ENCODE data around the gene POLR3GL. TPM values are rescaled to one million over a fixed set of nuclear protein-coding genes. Genes with fewer than 3 reads are reported as not detected.

The POLR3GL gene
- polyA plus RNA-seq, 1 donor = 29.6 TPM

- peaks cover 31% of the 10 kb centered on the region for H3K4me1 ChIP-seq (ENCODE audit: control insufficient read depth, insufficient read depth, low read length)
- no peak overlapping the region for H3K27ac ChIP-seq (ENCODE audit: low read length)
- H3K9me3 ChIP-seq (ENCODE audit: control insufficient read depth, low read depth, low read length) = no peaks in the 10 kb centered on the region
- no peaks in the 10 kb centered on the region for H3K36me3 ChIP-seq (ENCODE audit: control insufficient read depth, insufficient read depth, low read length)
- WGBS (ENCODE audit: insufficient coverage, low lambda C conversion rate) = no CpG with 5 or more reads among the region's 6 CpGs
- H3K4me3 ChIP-seq (ENCODE audit: low read length) = no peak overlapping the region
- no peak for DNase-seq
- H3K27me3 ChIP-seq (ENCODE audit: control insufficient read depth, insufficient read depth, low read length) = no peaks in the 10 kb centered on the region
Measured at GRCh38 chr1:145982010-145982723, 17.7 kb downstream of the POLR3GL start.

GRCh38 chr1:145983206-145983675, 18.8 kb downstream of the POLR3GL start:
- H3K36me3 ChIP-seq (ENCODE audit: control insufficient read depth, insufficient read depth, low read length) = no peaks in the 10 kb centered on the region
- DNase-seq = no peak
- H3K4me1 ChIP-seq (ENCODE audit: control insufficient read depth, insufficient read depth, low read length) = peaks cover 23% of the 10 kb centered on the region
- H3K27ac ChIP-seq (ENCODE audit: low read length) = no peak overlapping the region
- WGBS (ENCODE audit: insufficient coverage, low lambda C conversion rate) = no CpG with 5 or more reads among the region's 1 CpG
- no peaks in the 10 kb centered on the region for H3K9me3 ChIP-seq (ENCODE audit: control insufficient read depth, low read depth, low read length)
- H3K4me3 ChIP-seq (ENCODE audit: low read length) = no peak overlapping the region
- H3K27me3 ChIP-seq (ENCODE audit: control insufficient read depth, insufficient read depth, low read length) = no peaks in the 10 kb centered on the region

- Histone ChIP-seq H3K27ac (ENCODE audit: low read length) (no peak overlapping the region), H3K4me3 (ENCODE audit: low read length) (no peak overlapping the region), H3K9me3 (ENCODE audit: control insufficient read depth, low read depth, low read length) (no peaks in the 10 kb centered on the region), H3K36me3 (ENCODE audit: control insufficient read depth, insufficient read depth, low read length) (no peaks in the 10 kb centered on the region), H3K4me1 (ENCODE audit: control insufficient read depth, insufficient read depth, low read length) (peaks cover 14% of the 10 kb centered on the region), H3K27me3 (ENCODE audit: control insufficient read depth, insufficient read depth, low read length) (no peaks in the 10 kb centered on the region)
- 100% methylated on average over 2 of the region's 12 CpGs for WGBS (ENCODE audit: insufficient coverage, low lambda C conversion rate)
- no peak for DNase-seq
Measured at GRCh38 chr1:145983960-145984830, 19.7 kb downstream of the POLR3GL start.

GRCh38 chr1:145985129-145985501, 20.6 kb downstream of the POLR3GL start:
- no peak for DNase-seq
- H3K4me1 ChIP-seq (ENCODE audit: control insufficient read depth, insufficient read depth, low read length) = peaks cover 6% of the 10 kb centered on the region

GRCh38 chr1:145985502-145986439, 21.3 kb downstream of the POLR3GL start:
- Histone ChIP-seq H3K4me3 (ENCODE audit: low read length) (no peak overlapping the region), H3K4me1 (ENCODE audit: control insufficient read depth, insufficient read depth, low read length) (peaks cover under 1% of the 10 kb centered on the region), H3K27ac (ENCODE audit: low read length) (peak overlapping the region; percentile 23), H3K36me3 (ENCODE audit: control insufficient read depth, insufficient read depth, low read length) (no peaks in the 10 kb centered on the region), H3K27me3 (ENCODE audit: control insufficient read depth, insufficient read depth, low read length) (no peaks in the 10 kb centered on the region), H3K9me3 (ENCODE audit: control insufficient read depth, low read depth, low read length) (no peaks in the 10 kb centered on the region)
- no peak for DNase-seq
- 67% methylated on average over 1 of the region's 15 CpGs for WGBS (ENCODE audit: insufficient coverage, low lambda C conversion rate)

More at GRCh38 chr1:145985129-145985501, 20.6 kb downstream of the POLR3GL start:
- no peaks in the 10 kb centered on the region for H3K9me3 ChIP-seq (ENCODE audit: control insufficient read depth, low read depth, low read length)
- no peaks in the 10 kb centered on the region for H3K36me3 ChIP-seq (ENCODE audit: control insufficient read depth, insufficient read depth, low read length)
- WGBS (ENCODE audit: insufficient coverage, low lambda C conversion rate) = no CpG with 5 or more reads among the region's 2 CpGs
- H3K4me3 ChIP-seq (ENCODE audit: low read length) = no peak overlapping the region
- no peaks in the 10 kb centered on the region for H3K27me3 ChIP-seq (ENCODE audit: control insufficient read depth, insufficient read depth, low read length)
- no peak overlapping the region for H3K27ac ChIP-seq (ENCODE audit: low read length)

- no peak for DNase-seq
- Histone ChIP-seq H3K4me3 (ENCODE audit: low read length) (no peak overlapping the region), H3K9me3 (ENCODE audit: control insufficient read depth, low read depth, low read length) (no peaks in the 10 kb centered on the region), H3K27me3 (ENCODE audit: control insufficient read depth, insufficient read depth, low read length) (no peaks in the 10 kb centered on the region), H3K36me3 (ENCODE audit: control insufficient read depth, insufficient read depth, low read length) (no peaks in the 10 kb centered on the region), H3K4me1 (ENCODE audit: control insufficient read depth, insufficient read depth, low read length) (no peaks in the 10 kb centered on the region), H3K27ac (ENCODE audit: low read length) (no peak overlapping the region)
- WGBS (ENCODE audit: insufficient coverage, low lambda C conversion rate) = 100% methylated on average over 1 of the region's 6 CpGs
Measured at GRCh38 chr1:145986551-145986950, 22.1 kb downstream of the POLR3GL start.

GRCh38 chr1:145987926-145988325, 23.4 kb downstream of the POLR3GL start:
- Histone ChIP-seq H3K27ac (ENCODE audit: low read length) (no peak overlapping the region), H3K4me3 (ENCODE audit: low read length) (no peak overlapping the region), H3K4me1 (ENCODE audit: control insufficient read depth, insufficient read depth, low read length) (peaks cover 6% of the 10 kb centered on the region), H3K36me3 (ENCODE audit: control insufficient read depth, insufficient read depth, low read length) (peaks cover 10% of the 10 kb centered on the region), H3K9me3 (ENCODE audit: control insufficient read depth, low read depth, low read length) (no peaks in the 10 kb centered on the region), H3K27me3 (ENCODE audit: control insufficient read depth, insufficient read depth, low read length) (no peaks in the 10 kb centered on the region)
- WGBS (ENCODE audit: insufficient coverage, low lambda C conversion rate) = no CpG with 5 or more reads among the region's 1 CpG
- no peak for DNase-seq

GRCh38 chr1:145988773-145989172, 24.3 kb downstream of the POLR3GL start:
- peaks cover 13% of the 10 kb centered on the region for H3K4me1 ChIP-seq (ENCODE audit: control insufficient read depth, insufficient read depth, low read length)
- H3K36me3 ChIP-seq (ENCODE audit: control insufficient read depth, insufficient read depth, low read length) = peaks cover 19% of the 10 kb centered on the region
- no peak for DNase-seq
- no peaks in the 10 kb centered on the region for H3K27me3 ChIP-seq (ENCODE audit: control insufficient read depth, insufficient read depth, low read length)
- H3K9me3 ChIP-seq (ENCODE audit: control insufficient read depth, low read depth, low read length) = no peaks in the 10 kb centered on the region
- no peak overlapping the region for H3K4me3 ChIP-seq (ENCODE audit: low read length)
- H3K27ac ChIP-seq (ENCODE audit: low read length) = no peak overlapping the region
- WGBS (ENCODE audit: insufficient coverage, low lambda C conversion rate) = no CpG with 5 or more reads among the region's 5 CpGs

GRCh38 chr1:145990249-145990855, 25.9 kb downstream of the POLR3GL start:
- no peak overlapping the region for H3K4me3 ChIP-seq (ENCODE audit: low read length)
- no peaks in the 10 kb centered on the region for H3K9me3 ChIP-seq (ENCODE audit: control insufficient read depth, low read depth, low read length)
- WGBS (ENCODE audit: insufficient coverage, low lambda C conversion rate) = 33% methylated on average over 1 of the region's 7 CpGs
- H3K27me3 ChIP-seq (ENCODE audit: control insufficient read depth, insufficient read depth, low read length) = no peaks in the 10 kb centered on the region
- H3K27ac ChIP-seq (ENCODE audit: low read length) = peak overlapping the region; percentile 11
- DNase-seq = peak in 1 of 2 donors; percentile 61
- H3K4me1 ChIP-seq (ENCODE audit: control insufficient read depth, insufficient read depth, low read length) = peaks cover 13% of the 10 kb centered on the region
- H3K36me3 ChIP-seq (ENCODE audit: control insufficient read depth, insufficient read depth, low read length) = peaks cover 33% of the 10 kb centered on the region

Data from large intestine (tissue), 3 donors.